Activated CD4-positive, alpha-beta T cell treated with anti-CD3 and anti-CD28 coated beads, Interleukin-2, amount 10 ng/mL, durations not matched to agents 7 days and 5 days (primary cell): Measurements from ENCODE around the gene CCR2. TPM values are rescaled to one million over a fixed set of nuclear protein-coding genes. Genes with fewer than 3 reads are reported as not detected.
A peak's percentile ranks its signal among the peaks of the same experiment; 100 is the strongest.
"Not testable (repeated sequence)": the region's sequence is repeated elsewhere in the genome, so short reads cannot be mapped to it uniquely, and the experiment has no call there.

ENCODE experiments used
- CTCF ChIA-PET: fragments of 350-600 bp; sonication (Branson Sonifier 250); formaldehyde crosslinking; loops from one replicate; lab custom pipeline; 2021; ENCODE audit warnings: antibody characterized with exemption; lab: Charles Lee
- POLR2A ChIA-PET: fragments of 350-600 bp; sonication (Branson Sonifier 250); formaldehyde crosslinking; loops from one replicate; lab custom pipeline; 2021; ENCODE audit warnings: antibody characterized with exemption; lab: Charles Lee
- DNase-seq: peaks from one replicate; pipeline ENCODE4 v3.0.0-alpha.2; 2020
- H3K27ac Mint-ChIP-seq: one replicate; pipeline ENCODE4 v1.8.0; 2021; ENCODE audit warnings: mild to moderate bottlenecking, moderate library complexity, mixed read lengths
- H3K27me3 Mint-ChIP-seq: one replicate; pipeline ENCODE4 v1.8.0; 2021; ENCODE audit warnings: mixed read lengths
- H3K36me3 Mint-ChIP-seq: one replicate; pipeline ENCODE4 v1.8.0; 2021; ENCODE audit warnings: low read depth, mixed read lengths
- H3K4me1 Mint-ChIP-seq: one replicate; pipeline ENCODE4 v1.8.0; 2021; ENCODE audit warnings: mixed read lengths
- H3K4me3 Mint-ChIP-seq: one replicate; pipeline ENCODE4 v1.8.0; 2021; ENCODE audit warnings: mild to moderate bottlenecking, moderate library complexity, mixed read lengths
- H3K9me3 Mint-ChIP-seq: one replicate; pipeline ENCODE4 v1.8.0; 2021; ENCODE audit warnings: mixed read lengths
- total RNA-seq, 2 experiments: library from RNA; stranded (reverse); gene quantifications; one replicate each; pipeline ENCODE4 v1.2.3, GENCODE V29; 2021

CCR2 gene
- total RNA-seq: 10 to 100 TPM; 28.6 to 29.1 TPM

- Mint-ChIP-seq H3K27me3 (peaks cover 51% of the 10 kb centered on the region), H3K27ac (peak within 1 kb of the TSS; percentile 81), H3K4me3 (peak within 1 kb of the TSS; percentile 62), H3K4me1 (peaks cover 79% of the 10 kb centered on the region), H3K36me3 (peaks cover 57% of the 10 kb centered on the region), H3K9me3 (peaks cover under 1% of the 10 kb centered on the region)
- DNase-seq: no peak
- ChIA-PET POLR2A (no interaction called here), CTCF (interaction anchor here (0.6 to 1.5 kb wide), 3 partner anchors 15 to 54 kb away, joined by 3 to 7 read pairs (median 4); no protein-coding TSS in a partner anchor)
Measured at GRCh38 chr3:46353647-46354410, at the start of gene CCR2. Gene CCR2 (plus strand): TSS chr3:46354111. CDS start chr3:46357528, 3,417 bp downstream.

DNA sequence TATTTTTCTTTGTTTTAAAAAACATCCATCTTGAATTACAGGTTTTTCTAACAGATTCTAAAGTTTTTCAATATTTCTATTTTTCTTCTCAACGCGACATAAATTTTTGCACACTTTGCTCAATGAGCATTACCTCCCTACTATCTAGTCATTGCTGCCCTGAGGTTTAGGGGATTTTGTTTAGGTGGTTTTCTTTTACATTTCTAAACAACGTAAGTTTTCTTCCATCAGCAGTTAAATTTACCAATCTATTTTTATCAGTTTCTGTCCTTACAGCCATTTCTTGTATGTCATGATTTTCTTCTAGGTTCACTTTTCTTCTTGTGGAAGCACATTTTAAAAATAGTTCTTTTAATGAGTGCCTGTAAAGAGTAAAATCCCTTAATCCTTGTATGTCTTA is 49.2 kb upstream of the CCR2 start:
- ChIA-PET CTCF (interaction anchor here (0.7 kb wide), 1 partner anchor 639 kb away, joined by 3 read pairs; no protein-coding TSS in a partner anchor), POLR2A (no interaction called here)
- Mint-ChIP-seq H3K27ac (no peak overlapping the region), H3K9me3 (peaks cover 4% of the 10 kb centered on the region), H3K4me3 (no peak overlapping the region), H3K27me3 (peaks cover 47% of the 10 kb centered on the region), H3K36me3 (peaks cover 23% of the 10 kb centered on the region), H3K4me1 (peaks cover 31% of the 10 kb centered on the region)
- DNase-seq: no peak

DNA sequence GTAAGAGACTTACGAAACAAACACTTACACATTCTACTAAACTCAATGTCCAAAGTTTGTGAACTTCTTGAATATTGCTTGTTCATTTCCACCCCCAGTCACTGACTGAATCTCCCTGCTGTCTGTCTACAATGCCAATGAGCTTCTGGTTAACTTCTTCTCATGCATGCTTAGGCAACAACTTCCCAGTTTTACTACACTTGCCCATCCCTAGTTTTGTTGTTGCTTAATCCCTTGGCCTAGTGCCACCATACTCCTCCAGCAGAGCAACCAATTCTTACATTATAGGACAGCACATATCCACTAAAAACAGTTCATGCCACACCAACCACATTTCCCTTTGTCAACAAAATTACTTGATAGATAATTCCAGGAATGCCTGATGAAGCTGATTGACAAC is 40.9 kb upstream of the CCR2 start:
- H3K4me3 Mint-ChIP-seq: no peak overlapping the region
- peaks cover 21% of the 10 kb centered on the region for H3K9me3 Mint-ChIP-seq
- H3K27ac Mint-ChIP-seq: no peak overlapping the region
- POLR2A ChIA-PET: no interaction called here
- H3K4me1 Mint-ChIP-seq: peaks cover 11% of the 10 kb centered on the region
- CTCF ChIA-PET: interaction anchor here (1.0 to 1.6 kb wide), 3 partner anchors 10 to 56 kb away, joined by 3 to 5 read pairs (median 4); no protein-coding TSS in a partner anchor
- DNase-seq: no peak
- H3K36me3 Mint-ChIP-seq: peaks cover 18% of the 10 kb centered on the region
- peaks cover 46% of the 10 kb centered on the region for H3K27me3 Mint-ChIP-seq

DNA sequence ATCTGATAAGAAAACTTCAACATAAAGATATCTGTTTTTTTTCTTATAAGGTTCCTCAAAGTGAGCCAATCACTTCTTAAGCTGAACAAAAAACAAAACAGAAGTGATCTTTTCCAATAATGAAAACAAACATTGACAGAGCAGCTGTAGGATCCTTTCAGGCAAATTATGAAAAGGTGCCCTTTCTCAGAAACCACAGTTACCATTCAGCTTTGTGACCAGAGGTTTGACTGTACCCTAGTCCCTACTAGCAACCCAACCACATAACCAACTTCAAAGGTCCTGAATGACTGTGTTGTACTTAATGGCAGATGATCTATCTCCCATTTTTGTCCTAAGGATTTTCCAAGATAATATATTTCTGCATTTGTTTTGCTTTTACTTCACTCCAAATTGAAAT is 39.4 kb upstream of the CCR2 start:
- no peak overlapping the region for H3K4me3 Mint-ChIP-seq
- peak; percentile 15 for DNase-seq
- H3K27me3 Mint-ChIP-seq: peaks cover 43% of the 10 kb centered on the region
- CTCF ChIA-PET: interaction anchor here (1.0 to 1.4 kb wide), 3 partner anchors 15 to 106 kb away, joined by 3 to 5 read pairs (median 3); partner anchors contain the start of gene CCR1
- H3K27ac Mint-ChIP-seq: no peak overlapping the region
- peaks cover 13% of the 10 kb centered on the region for H3K36me3 Mint-ChIP-seq
- POLR2A ChIA-PET: no interaction called here
- peaks cover 23% of the 10 kb centered on the region for H3K9me3 Mint-ChIP-seq
- peaks cover 11% of the 10 kb centered on the region for H3K4me1 Mint-ChIP-seq

- CTCF ChIA-PET: interaction anchor here (0.5 kb wide), 1 partner anchor 713 kb away, joined by 3 read pairs; no protein-coding TSS in a partner anchor
- DNase-seq: no peak
- H3K27me3 Mint-ChIP-seq: peaks cover 45% of the 10 kb centered on the region
- H3K4me3 Mint-ChIP-seq: no peak overlapping the region
- peaks cover 13% of the 10 kb centered on the region for H3K36me3 Mint-ChIP-seq
- no peak overlapping the region for H3K27ac Mint-ChIP-seq
- peaks cover 11% of the 10 kb centered on the region for H3K4me1 Mint-ChIP-seq
- H3K9me3 Mint-ChIP-seq: peaks cover 27% of the 10 kb centered on the region
- POLR2A ChIA-PET: no interaction called here
Measured at GRCh38 chr3:46316206-46316605, 37.7 kb upstream of the CCR2 start.

GRCh38 chr3:46318207-46318927 is 35.5 kb upstream of the CCR2 start:
- Mint-ChIP-seq H3K4me3 (no peak overlapping the region), H3K27me3 (peaks cover 60% of the 10 kb centered on the region), H3K9me3 (peaks cover 27% of the 10 kb centered on the region), H3K4me1 (peaks cover 11% of the 10 kb centered on the region), H3K36me3 (peaks cover 12% of the 10 kb centered on the region), H3K27ac (no peak overlapping the region)
- POLR2A ChIA-PET: interaction anchor here (0.5 kb wide), 1 partner anchor 67 kb away, joined by 8 read pairs; no protein-coding TSS in a partner anchor
- CTCF ChIA-PET: no interaction called here
- no peak for DNase-seq

GRCh38 chr3:46321461-46322104 is 32.3 kb upstream of the CCR2 start:
- Mint-ChIP-seq H3K27me3 (peaks cover 57% of the 10 kb centered on the region), H3K36me3 (peaks cover 5% of the 10 kb centered on the region), H3K27ac (no peak overlapping the region), H3K4me3 (no peak overlapping the region), H3K9me3 (peaks cover 17% of the 10 kb centered on the region), H3K4me1 (no peaks in the 10 kb centered on the region)
- CTCF ChIA-PET: interaction anchor here (0.6 to 1.6 kb wide), 3 partner anchors 9 to 144 kb away, joined by 3 to 5 read pairs (median 4); no protein-coding TSS in a partner anchor
- DNase-seq: no peak
- POLR2A ChIA-PET: no interaction called here

DNA sequence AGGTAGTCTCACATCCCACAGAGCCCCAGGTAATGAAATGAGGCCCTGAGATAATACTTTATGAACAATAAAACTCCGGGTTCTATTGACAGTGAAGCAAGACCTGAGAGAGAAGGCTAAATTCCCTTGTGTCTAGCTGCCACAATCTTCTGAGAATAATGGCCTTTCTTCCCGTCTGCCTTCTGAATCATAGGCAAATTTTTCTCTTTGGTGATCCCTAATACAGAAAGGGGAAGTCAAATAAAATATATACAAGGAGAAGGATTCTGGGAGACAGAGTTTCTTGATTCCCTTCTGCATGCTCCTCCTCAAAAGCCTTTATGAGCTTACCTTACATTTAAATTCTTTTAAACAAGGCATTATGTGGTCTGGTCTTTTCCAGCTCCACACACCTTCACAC is 29.9 kb upstream of the CCR2 start:
- peaks cover 41% of the 10 kb centered on the region for H3K27me3 Mint-ChIP-seq
- H3K9me3 Mint-ChIP-seq: peaks cover 4% of the 10 kb centered on the region
- peaks cover 5% of the 10 kb centered on the region for H3K36me3 Mint-ChIP-seq
- no peak overlapping the region for H3K4me3 Mint-ChIP-seq
- H3K4me1 Mint-ChIP-seq: no peaks in the 10 kb centered on the region
- no peak for DNase-seq
- H3K27ac Mint-ChIP-seq: no peak overlapping the region
- ChIA-PET POLR2A (no interaction called here), CTCF (no interaction called here)

DNA sequence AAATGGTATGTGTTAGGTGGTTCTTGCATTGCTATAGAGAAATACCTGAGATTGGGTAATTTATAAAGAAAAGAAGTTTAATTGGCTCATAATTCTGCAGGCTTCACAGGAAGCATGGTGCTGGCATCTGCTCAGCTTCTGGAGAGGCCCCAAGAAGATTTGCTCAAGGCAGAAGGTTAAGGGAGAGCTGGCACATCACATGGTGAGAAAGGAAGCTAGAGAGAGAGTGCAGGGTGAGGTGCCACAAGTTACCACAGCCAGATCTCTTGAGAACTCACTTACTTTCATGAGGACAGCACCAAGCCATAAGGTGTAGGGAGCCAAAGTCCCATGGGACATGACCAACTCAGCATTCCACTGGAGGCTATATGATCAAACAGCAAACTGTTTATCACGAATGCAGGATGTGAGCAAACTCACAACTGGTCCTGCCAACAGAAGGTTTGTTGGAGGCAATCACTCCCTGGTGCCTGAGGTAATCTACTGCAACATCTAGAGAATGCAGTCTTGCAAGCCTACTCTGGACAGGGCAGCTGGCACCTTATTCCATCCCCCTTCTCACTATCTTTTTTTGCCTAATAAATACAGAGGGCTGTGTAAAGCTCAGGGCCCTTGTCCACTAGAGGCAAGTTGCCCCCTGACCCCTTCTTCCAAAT is 28.1 kb upstream of the CCR2 start:
- Mint-ChIP-seq H3K4me1 (no peaks in the 10 kb centered on the region), H3K9me3 (peaks cover under 1% of the 10 kb centered on the region), H3K4me3 (no peak overlapping the region), H3K36me3 (peaks cover 2% of the 10 kb centered on the region), H3K27ac (no peak overlapping the region), H3K27me3 (peaks cover 32% of the 10 kb centered on the region)
- ChIA-PET CTCF (interaction anchor here (1.0 to 1.1 kb wide), 2 partner anchors 14 to 60 kb away, joined by 3 read pairs; no protein-coding TSS in a partner anchor), POLR2A (no interaction called here)
- no peak for DNase-seq

- H3K36me3 Mint-ChIP-seq, H3K27ac Mint-ChIP-seq, POLR2A ChIA-PET, DNase-seq, H3K9me3 Mint-ChIP-seq, CTCF ChIA-PET, H3K4me3 Mint-ChIP-seq: not testable (repeated sequence)
- Mint-ChIP-seq H3K4me1 (peaks cover 12% of the 10 kb centered on the region), H3K27me3 (peaks cover 19% of the 10 kb centered on the region)
Measured at GRCh38 chr3:46330676-46331075, 23.2 kb upstream of the CCR2 start.

DNA sequence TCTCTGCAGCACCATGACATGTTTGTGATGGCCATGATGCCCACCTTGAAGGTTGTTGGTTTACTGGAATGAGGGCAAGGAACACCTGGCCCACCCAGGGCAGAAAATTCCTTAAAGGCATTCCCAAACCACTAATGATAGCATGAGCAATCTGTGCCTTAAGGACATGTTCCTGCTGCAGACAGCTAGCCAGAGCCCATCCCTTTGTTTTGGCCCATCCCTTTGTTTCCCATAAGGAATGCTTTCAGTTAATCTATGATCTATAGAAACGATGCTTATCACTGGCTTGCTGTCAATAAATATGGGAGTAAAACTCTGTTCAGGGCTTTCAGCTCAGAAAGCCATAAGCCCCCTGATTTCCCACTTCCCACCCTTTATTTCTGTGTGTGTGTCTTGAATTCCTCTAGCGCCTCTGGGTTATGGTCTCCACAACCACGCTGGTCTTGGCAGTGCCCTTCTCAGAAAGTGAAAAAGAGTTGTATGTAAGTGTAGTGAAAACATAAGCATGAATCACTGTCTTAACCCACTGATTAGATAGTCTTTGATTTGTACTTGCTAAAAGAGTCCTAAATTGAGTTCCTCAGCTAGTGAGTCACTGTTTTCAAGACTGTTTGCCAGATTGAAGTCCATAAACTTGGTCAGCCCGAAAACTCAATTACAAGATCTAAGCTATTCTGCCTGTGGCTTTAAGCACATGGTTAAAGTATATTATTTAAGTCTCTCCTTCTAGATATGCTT is 19.0 kb upstream of the CCR2 start:
- POLR2A ChIA-PET: no interaction called here
- peaks cover 13% of the 10 kb centered on the region for H3K4me1 Mint-ChIP-seq
- H3K27me3 Mint-ChIP-seq: peaks cover 23% of the 10 kb centered on the region
- no peak overlapping the region for H3K4me3 Mint-ChIP-seq
- CTCF ChIA-PET: interaction anchor here (0.9 to 1.4 kb wide), 4 partner anchors 8 to 34 kb away, joined by 3 to 5 read pairs (median 3); no protein-coding TSS in a partner anchor
- H3K36me3 Mint-ChIP-seq: peaks cover 26% of the 10 kb centered on the region
- no peak overlapping the region for H3K27ac Mint-ChIP-seq
- peaks cover 34% of the 10 kb centered on the region for H3K9me3 Mint-ChIP-seq
- DNase-seq: no peak
